HepG2 (cell line): ENCODE data around the gene SIMC1. TPM values are rescaled to one million over a fixed set of nuclear protein-coding genes. Genes with fewer than 3 reads are reported as not detected.

Experiments
- CREB1 ChIP-seq, 2 experiments: fragments of 450-650 bp in 1 of 2; IDR thresholded peaks; 2 replicates each; pipeline ENCODE4 v1.6.1; 2016 to 2017; ENCODE audit warnings: control low read depth in 1 of 2, mild to moderate bottlenecking in 1 of 2, missing compliant biosample characterization in 1 of 2, missing genetic modification characterization in 1 of 2
- FOXO1 ChIP-seq: sonication (generic); formaldehyde crosslinking; IDR thresholded peaks from 2 replicates; pipeline ENCODE4 v1.4.0; 2020; ENCODE audit warnings: missing genetic modification reagents
- MED13 ChIP-seq: sonication (generic); formaldehyde crosslinking; IDR thresholded peaks from 2 replicates; pipeline ENCODE4 v1.5.0; 2020; ENCODE audit warnings: missing genetic modification reagents
- SOX13 ChIP-seq, 3 experiments: fragments of 450-650 bp in 1 of 3; sonication (generic) in 1 of 3; formaldehyde crosslinking in 1 of 3; IDR thresholded peaks in 2 of 3; conservative IDR thresholded peaks in 1 of 3; 2 replicates each; pipeline versions ENCODE4 v1.5.0 to v1.6.1; 2016 to 2020; ENCODE audit warnings: antibody characterized with exemption in 1 of 3, mild to moderate bottlenecking in 1 of 3, missing compliant biosample characterization in 1 of 3, missing genetic modification reagents in 1 of 3, moderate library complexity in 1 of 3
- SOX5 ChIP-seq: IDR thresholded peaks from 2 replicates; pipeline ENCODE4 v1.6.1; 2016; ENCODE audit warnings: borderline replicate concordance
- TAF15 ChIP-seq: fragments of 200-400 bp; formaldehyde crosslinking; IDR thresholded peaks from one replicate; pipeline ENCODE4 v1.6.1; 2018; ENCODE audit warnings: mild to moderate bottlenecking, low read depth, low read length; ENCODE audit not compliant: poor library complexity, severe bottlenecking
- TFDP1 ChIP-seq: IDR thresholded peaks from 2 replicates; pipeline ENCODE4 v1.6.1; 2016; ENCODE audit warnings: missing compliant biosample characterization, missing genetic modification reagents, borderline replicate concordance
- ZNF331 ChIP-seq: sonication (generic); formaldehyde crosslinking; IDR thresholded peaks from 2 replicates; pipeline ENCODE4 v1.4.0; 2020; ENCODE audit warnings: missing genetic modification reagents
- ZNF687 ChIP-seq: sonication (generic); formaldehyde crosslinking; IDR thresholded peaks from 2 replicates; pipeline ENCODE4 v1.5.1; 2020; ENCODE audit warnings: mild to moderate bottlenecking, missing genetic modification reagents, moderate library complexity
- polyA plus RNA-seq, 8 experiments: library from polyadenylated mRNA; depleted of rRNA in 3 of 8; stranded (reverse) in 7 of 8; unstranded in 1 of 8; fragments of >200 nt; fragmentation: Illumina TruSeq in 4 of 8; extraction: Trizol in 4 of 8; gene quantifications; 2 replicates each; pipeline versions ENCODE4 v1.2.1 to v1.2.3, GENCODE V29; 2011 to 2016; ENCODE audit warnings: low read depth in 4 of 8, missing spikeins in 1 of 8, mixed read lengths in 1 of 8; ENCODE audit not compliant: insufficient read depth in 1 of 8
- total RNA-seq, 5 experiments: library from RNA; depleted of rRNA; stranded (reverse); fragments of >200 nt; fragmentation: Illumina TruSeq; extraction: Trizol; gene quantifications; 2 replicates each; pipeline ENCODE4 v1.2.3, GENCODE V29; 2016; ENCODE audit warnings: low read depth in 1 of 5

Gene SIMC1
- total and polyA plus RNA-seq, 2 of the 13 experiments (the other 11 are each of a cell fraction or from before 2014, with no cell fraction given), result 5.4 to 6.8 TPM

GRCh38 chr5:176341325-176342157, 103.3 kb downstream of the SIMC1 start (continued):
- TF ChIP-seq CREB1 (IDR thresholded peaks at IDR 0.05) (peak; percentile 66), CREB1 (CRISPR knock-in tag; IDR thresholded peaks at IDR 0.05) (no peak), FOXO1 (CRISPR knock-in tag) (peak; percentile 39; the same call in 1 of the 2 replicates), SOX5 (peak; percentile 37; the same call in 1 of the 2 replicates), ZNF687 (no peak), TFDP1 (no peak), ZNF331 (CRISPR knock-in tag) (0 out of 2 replicates have a peak, but pooled peaks have one; percentile 16), TAF15 (no peak), MED13 (no peak), SOX13 (IDR thresholded peaks at IDR 0.05) (no peak), SOX13 (CRISPR knock-in tag; conservative IDR thresholded peaks at IDR 0.05 in 1 of 2, IDR thresholded peaks at IDR 0.05 in 1 of 2) (peak in 1 of 2 experiments; percentile 28; a peak in 1 of 4 replicates)
